Common myeloid progenitor, CD34-positive (primary cell): ENCODE data around the gene ALKBH2.
"Not testable (repeated sequence)": the region's sequence is repeated elsewhere in the genome, so short reads cannot be mapped to it uniquely, and the experiment has no call there.

Experiments used
- CTCF ChIA-PET: fragments of 350-600 bp; sonication (Branson Sonifier 250); formaldehyde crosslinking; loops from one replicate; lab custom pipeline; 2021; ENCODE audit warnings: antibody characterized with exemption; lab: Charles Lee
- POLR2A ChIA-PET: fragments of 350-600 bp; sonication (Branson Sonifier 250); formaldehyde crosslinking; loops from one replicate; lab custom pipeline; 2021; ENCODE audit warnings: antibody characterized with exemption; lab: Charles Lee
- DNase-seq, 3 donors: peaks; one replicate each; pipeline versions ENCODE4 v3.0.0 to v3.0.0-alpha.2; 2013
- H3K27ac ChIP-seq, 2 experiments: 1 replicate in 1 of 2; 2 replicates in 1 of 2; pipeline ENCODE4 v1.7.0; 2013; ENCODE audit warnings: inconsistent platforms in 2 of 2, low read length in 2 of 2, mild to moderate bottlenecking in 2 of 2, low read depth in 1 of 2, moderate library complexity in 1 of 2; ENCODE audit not compliant: severe bottlenecking in 2 of 2, insufficient read depth in 1 of 2, poor library complexity in 1 of 2
- H3K27me3 ChIP-seq, 5 experiments: replicated peaks in 2 of 5; 1 replicate in 3 of 5; 2 replicates in 2 of 5; pipeline versions ENCODE4 v1.6.1 to v1.7.0; 2013; ENCODE audit warnings: low read length in 4 of 5, mild to moderate bottlenecking in 2 of 5, moderate library complexity in 2 of 5, inconsistent platforms in 1 of 5; ENCODE audit not compliant: insufficient read depth in 5 of 5, control insufficient read depth in 4 of 5
- H3K36me3 ChIP-seq, 4 experiments: 1 replicate in 2 of 4; 2 replicates in 2 of 4; pipeline versions ENCODE4 v1.6.1 to v1.7.0; 2013; ENCODE audit warnings: low read length in 3 of 4, control low read depth in 1 of 4, mild to moderate bottlenecking in 1 of 4; ENCODE audit not compliant: control insufficient read depth in 4 of 4, insufficient read depth in 4 of 4
- H3K4me1 ChIP-seq, 4 experiments: 1 replicate in 3 of 4; 2 replicates in 1 of 4; pipeline versions ENCODE4 v1.6.1 to v1.7.1; 2013; ENCODE audit warnings: low read length in 3 of 4, mild to moderate bottlenecking in 3 of 4, control low read depth in 1 of 4, inconsistent platforms in 1 of 4, moderate library complexity in 1 of 4; ENCODE audit not compliant: control insufficient read depth in 4 of 4, insufficient read depth in 4 of 4; ENCODE audit errors: control extremely low read depth in 1 of 4
- H3K4me3 ChIP-seq, 7 experiments: 1 replicate in 4 of 7; 2 replicates in 3 of 7; pipeline versions ENCODE4 v1.5.1 to v1.7.0; 2013; ENCODE audit warnings: mild to moderate bottlenecking in 7 of 7, low read length in 6 of 7, moderate library complexity in 6 of 7, inconsistent platforms in 2 of 7, low read depth in 2 of 7, control low read depth in 1 of 7; ENCODE audit not compliant: insufficient read depth in 4 of 7, control insufficient read depth in 1 of 7; ENCODE audit errors: extremely low read depth in 1 of 7
- H3K9me3 ChIP-seq, 5 experiments: 1 replicate in 4 of 5; 2 replicates in 1 of 5; pipeline versions ENCODE4 v1.6.1 to v1.7.1; 2013; ENCODE audit warnings: low read length in 4 of 5, mild to moderate bottlenecking in 2 of 5, inconsistent platforms in 1 of 5, low read depth in 1 of 5, moderate library complexity in 1 of 5; ENCODE audit not compliant: control insufficient read depth in 4 of 5, insufficient read depth in 2 of 5; ENCODE audit errors: control extremely low read depth in 1 of 5
- WGBS: methylation state at CpG from one replicate; pipeline ENCODE4 v1.1.5; 2013; ENCODE audit not compliant: insufficient coverage; 5-methylcytosine and 5-hydroxymethylcytosine counted together

Gene ALKBH2

DNA sequence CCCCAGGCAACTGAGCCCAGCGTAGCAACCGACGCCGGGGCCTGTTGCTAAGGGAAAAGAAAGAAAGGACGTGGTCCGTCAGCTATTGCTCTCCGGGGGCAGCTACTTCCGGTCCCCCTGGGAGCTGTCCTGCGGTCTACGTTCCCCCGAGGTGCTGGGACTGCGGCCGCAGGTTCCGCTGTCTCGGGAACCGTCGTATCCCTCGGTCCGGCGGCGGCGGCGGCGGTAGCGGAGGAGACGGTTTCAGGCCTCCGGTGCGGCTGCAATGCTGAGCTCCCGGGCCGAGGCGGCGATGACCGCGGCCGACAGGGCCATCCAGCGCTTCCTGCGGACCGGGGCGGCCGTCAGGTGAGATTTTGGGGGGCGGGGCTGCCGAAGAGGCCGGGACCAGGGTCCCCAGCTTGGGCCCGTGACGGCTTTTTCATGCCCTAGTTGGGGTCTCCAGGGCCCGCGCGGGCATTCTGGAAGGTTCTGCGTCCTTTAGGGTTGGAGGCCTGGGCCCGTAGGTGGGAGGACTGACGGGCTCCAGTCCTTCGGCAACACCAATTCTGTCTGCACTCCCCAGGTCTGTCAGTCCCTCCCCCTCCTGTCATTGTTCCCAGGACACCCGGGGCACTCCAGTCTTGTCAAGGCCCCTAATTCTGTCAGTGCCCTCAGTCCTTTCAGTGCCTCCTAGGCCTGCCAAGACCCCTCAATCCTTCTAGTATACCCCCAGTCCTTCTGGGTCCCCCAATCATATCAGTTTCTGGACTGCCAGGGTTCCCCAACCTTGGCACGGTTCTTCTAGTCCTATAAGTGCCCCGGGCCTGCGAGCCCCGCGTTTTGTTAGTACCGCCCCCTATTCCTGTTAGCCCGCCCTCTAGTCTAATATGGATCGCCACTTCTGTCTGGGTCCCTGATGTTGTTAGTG, 40.6 kb downstream of the ALKBH2 start, which contains the start of gene USP30:
TSS of gene USP30 (plus strand) at position 163 of the 910 bp plus-strand sequence. CDS start at position 266, 103 bp downstream.
- 0% methylated on average over 40 of the region's 61 CpGs for WGBS
- peak; percentile 92 to 94 (median 93) for DNase-seq
- no peaks in the 10 kb centered on the region for H3K9me3 ChIP-seq
- H3K36me3 ChIP-seq = peaks cover 0 to 3% (median 2%) of the 10 kb centered on the region in 4 experiments
- peaks cover 4 to 24% (median 14%) of the 10 kb centered on the region in 4 experiments for H3K4me1 ChIP-seq
- H3K27me3 ChIP-seq = no peaks in the 10 kb centered on the region
- H3K27ac ChIP-seq = peak within 1 kb of the TSS; percentile 69 to 88
- ChIA-PET CTCF (interaction anchor here (0.8 to 2.6 kb wide), 2 partner anchors 41 to 102 kb away, joined by 3 to 9 read pairs; partner anchors contain the start of gene ALKBH2), POLR2A (no interaction called here)
- H3K4me3 ChIP-seq = peak within 1 kb of the TSS; percentile 85 to 98 (median 96)

DNA sequence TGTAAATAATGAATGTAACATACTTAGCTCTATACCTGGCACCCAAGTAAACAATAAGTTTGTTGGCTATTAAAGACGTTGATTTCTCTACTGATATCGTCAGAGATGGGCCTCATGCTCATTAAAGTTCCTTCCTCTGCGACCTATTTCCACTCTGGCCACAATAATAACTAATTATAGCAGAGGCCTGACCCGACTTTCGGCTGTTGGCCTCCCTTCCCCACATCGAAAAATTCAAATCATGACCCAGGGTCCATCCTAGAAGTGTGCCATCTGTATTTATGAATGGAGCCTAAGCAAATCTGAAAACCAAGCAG, 41.2 kb downstream of the ALKBH2 start:
- WGBS = 21% methylated on average over 4 of the region's 6 CpGs
- Histone ChIP-seq H3K4me1 (peaks cover 4 to 24% (median 14%) of the 10 kb centered on the region in 4 experiments), H3K9me3 (no peaks in the 10 kb centered on the region), H3K36me3 (peaks cover 0 to 2% (median 0%) of the 10 kb centered on the region in 4 experiments), H3K27me3 (no peaks in the 10 kb centered on the region), H3K4me3 (peak overlapping the region; percentile 85 to 98 (median 96)), H3K27ac (peak overlapping the region in 1 of 2 experiments; percentile 88)
- ChIA-PET CTCF (interaction anchor here (0.7 to 2.6 kb wide), 3 partner anchors 41 to 102 kb away, joined by 3 to 9 read pairs (median 3); partner anchors contain the start of gene ALKBH2), POLR2A (no interaction called here)
- DNase-seq = no peak

DNA sequence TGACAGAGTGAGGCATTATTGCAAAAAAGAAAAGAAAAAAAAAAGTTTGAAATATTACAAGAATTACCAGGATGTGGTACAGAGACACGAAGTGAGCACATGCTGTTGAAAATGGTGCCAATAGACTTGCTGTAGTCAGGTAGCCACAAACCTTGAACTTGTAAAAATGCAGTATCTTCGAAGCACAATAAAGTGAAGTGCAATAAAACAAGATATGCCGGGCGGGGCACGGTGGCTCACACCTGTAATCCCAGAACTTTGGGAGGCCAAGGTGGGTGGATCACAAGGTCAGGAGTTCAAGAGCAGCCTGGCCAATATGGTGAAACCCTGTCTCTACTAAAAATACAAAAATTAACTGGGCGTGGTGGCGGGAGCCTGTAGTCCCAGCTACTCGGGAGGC, 43.5 kb downstream of the ALKBH2 start:
- H3K9me3 ChIP-seq, H3K27me3 ChIP-seq, DNase-seq, H3K4me3 ChIP-seq, H3K36me3 ChIP-seq, POLR2A ChIA-PET, CTCF ChIA-PET, H3K27ac ChIP-seq: not testable (repeated sequence)
- 88% methylated on average over 8 of the region's 8 CpGs for WGBS
- H3K4me1 ChIP-seq = peaks cover 4 to 24% (median 14%) of the 10 kb centered on the region in 4 experiments

DNA sequence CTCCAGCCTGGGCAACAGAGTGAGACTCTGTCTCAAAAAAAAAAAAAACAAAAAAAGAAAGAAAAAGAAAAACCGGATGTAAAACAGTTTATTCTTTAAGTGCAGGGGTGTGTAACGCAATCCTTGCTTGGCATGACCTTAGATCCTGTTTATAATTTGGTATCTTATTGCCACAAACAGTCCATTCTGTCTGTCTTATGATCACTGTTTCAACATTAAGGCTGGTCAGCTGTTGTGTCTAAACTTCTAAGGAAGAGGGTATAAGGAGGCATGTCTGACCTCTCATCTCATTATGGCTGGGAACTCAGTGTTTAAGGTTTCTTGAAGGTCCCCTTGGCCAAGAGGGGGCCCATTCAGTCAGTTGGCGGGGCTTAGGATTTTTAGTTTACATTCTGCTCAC, 44.6 kb downstream of the ALKBH2 start:
- H3K9me3 ChIP-seq, POLR2A ChIA-PET, DNase-seq, H3K27me3 ChIP-seq, H3K4me3 ChIP-seq, CTCF ChIA-PET, H3K27ac ChIP-seq, H3K36me3 ChIP-seq: not testable (repeated sequence)
- H3K4me1 ChIP-seq = peaks cover 2 to 15% (median 10%) of the 10 kb centered on the region in 4 experiments
- 100% methylated on average over 2 of the region's 3 CpGs for WGBS

DNA sequence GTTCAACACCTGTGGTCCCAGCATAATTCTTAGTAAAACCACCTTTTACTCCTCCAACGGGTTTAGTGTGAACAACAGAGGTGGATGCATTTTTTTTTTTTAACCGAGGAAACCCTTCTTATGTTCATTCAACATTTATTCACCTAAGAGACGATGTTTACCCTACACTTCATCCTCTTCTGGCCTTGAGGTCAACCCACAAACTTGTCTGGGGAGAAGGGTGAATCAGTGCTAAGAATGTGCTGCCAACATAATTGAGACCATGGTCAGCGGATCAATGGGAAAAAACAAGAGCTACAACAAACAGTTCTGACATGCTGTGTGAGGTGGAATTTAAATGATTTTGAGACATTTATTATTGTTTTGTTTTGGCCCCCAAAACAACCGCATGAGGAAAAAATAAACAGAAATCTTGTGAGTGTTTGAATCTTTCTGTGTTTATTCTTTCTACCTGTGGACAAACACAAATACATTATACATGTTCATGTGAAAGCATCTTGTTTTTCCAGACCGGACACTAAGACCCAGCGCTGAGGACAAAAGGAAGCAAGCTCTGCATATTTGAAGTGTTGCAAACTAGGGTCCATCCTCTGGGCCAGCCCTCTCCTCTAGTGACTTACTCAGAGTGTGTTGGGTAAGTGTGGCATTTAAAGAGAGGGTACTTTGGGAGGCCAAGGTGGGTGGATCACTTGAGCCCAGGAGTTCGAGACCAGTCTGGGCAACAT, 46.0 kb downstream of the ALKBH2 start:
- no peak overlapping the region for H3K4me3 ChIP-seq
- H3K27me3 ChIP-seq = no peaks in the 10 kb centered on the region
- no peaks in the 10 kb centered on the region for H3K36me3 ChIP-seq
- DNase-seq = no peak
- ChIA-PET POLR2A (no interaction called here), CTCF (no interaction called here)
- 82% methylated on average over 3 of the region's 8 CpGs for WGBS
- peaks cover 0 to 5% (median 3%) of the 10 kb centered on the region in 4 experiments for H3K4me1 ChIP-seq
- H3K9me3 ChIP-seq = no peaks in the 10 kb centered on the region
- no peak overlapping the region for H3K27ac ChIP-seq

DNA sequence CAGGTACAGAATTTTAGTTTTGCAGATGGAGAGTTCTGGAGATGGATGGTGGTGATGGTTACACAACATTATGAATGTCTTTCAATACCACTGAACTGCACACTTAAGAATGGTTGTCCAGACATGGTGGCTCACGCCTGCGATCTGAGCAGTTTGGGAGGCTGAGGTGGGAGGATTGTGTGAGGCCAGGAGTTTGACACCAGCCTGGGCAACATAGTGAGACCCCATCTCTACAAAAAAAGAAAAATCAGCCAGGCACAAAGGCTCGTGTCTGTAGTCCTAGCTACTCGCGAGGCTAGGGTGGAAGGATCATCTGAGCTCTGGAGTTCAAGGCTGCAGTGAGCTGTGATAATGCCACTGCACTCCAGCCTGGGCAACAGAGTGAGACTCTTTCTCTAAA, 49.0 kb downstream of the ALKBH2 start:
- POLR2A ChIA-PET = no interaction called here
- no peaks in the 10 kb centered on the region for H3K4me1 ChIP-seq
- 96% methylated on average over 4 of the region's 5 CpGs for WGBS
- H3K27me3 ChIP-seq = no peaks in the 10 kb centered on the region
- H3K4me3 ChIP-seq = no peak overlapping the region
- no peaks in the 10 kb centered on the region for H3K36me3 ChIP-seq
- DNase-seq = no peak
- CTCF ChIA-PET = no interaction called here
- H3K9me3 ChIP-seq = peaks cover 0 to 6% (median 3%) of the 10 kb centered on the region in 5 experiments
- no peak overlapping the region for H3K27ac ChIP-seq
